GM19035 (cell line): ENCODE measurements around the gene TMCC3.

Experiments
- ATAC-seq: cut with Tn5 transposase; IDR thresholded peaks from one replicate; pipeline ENCODE4 v1.9.1; 2021; ENCODE audit not compliant: unreplicated experiment

Gene TMCC3

DNA sequence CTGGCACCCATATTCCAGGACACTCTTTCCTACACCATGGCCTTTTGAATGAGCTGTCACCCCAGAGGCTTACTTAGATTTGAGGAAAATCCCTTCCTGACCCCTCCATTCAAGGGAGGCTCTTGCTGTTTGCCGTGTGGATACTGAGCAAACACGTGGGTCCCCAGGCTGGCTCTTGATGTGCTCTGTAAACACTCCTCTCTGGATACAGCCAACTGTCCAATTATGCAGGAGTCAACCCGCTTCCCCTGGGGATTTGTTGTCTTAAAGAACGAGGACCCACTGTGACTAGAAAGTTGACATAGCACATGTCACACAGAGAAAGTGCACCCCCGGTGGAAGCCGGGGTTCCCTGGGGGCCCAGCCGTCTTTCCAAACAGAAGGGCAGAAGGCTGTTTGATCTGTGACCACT lies 114.8 kb downstream of the TMCC3 start:
- ATAC-seq, result no peak

DNA sequence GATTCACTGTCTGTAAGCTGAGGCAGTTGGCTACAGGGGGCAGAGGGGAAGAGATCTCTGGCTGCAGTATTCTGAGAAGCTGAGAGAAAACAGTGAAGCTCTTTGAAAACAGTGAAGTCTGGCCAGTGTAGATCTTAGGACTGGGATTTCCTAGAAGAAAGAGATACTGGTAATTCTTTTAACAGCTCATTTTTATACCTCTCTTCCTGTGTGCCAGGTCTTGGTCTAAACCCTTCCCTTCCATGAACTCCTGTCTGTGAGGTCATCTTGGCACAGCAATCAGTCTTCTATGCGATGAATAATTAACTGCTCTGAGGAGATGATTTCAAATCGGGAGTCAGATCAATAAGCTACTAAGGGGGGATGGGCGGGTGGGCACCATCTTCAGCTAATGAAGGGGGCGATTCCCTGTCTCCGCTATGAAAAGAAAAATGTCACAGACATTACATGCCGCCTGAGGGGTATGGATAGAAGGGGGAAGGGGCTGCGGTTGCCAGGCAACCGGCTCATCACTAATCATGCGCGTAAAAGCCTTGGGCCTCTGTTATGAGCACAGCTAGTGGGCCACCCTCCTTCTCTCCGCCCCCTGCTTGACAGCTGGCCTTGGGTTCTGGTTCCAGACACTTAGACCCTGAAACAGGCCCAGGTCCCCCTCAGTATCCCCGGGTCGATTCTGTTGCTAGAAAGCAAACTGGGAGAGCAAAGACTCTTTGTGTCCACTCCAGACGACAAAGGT lies 115.4 kb downstream of the TMCC3 start:
- no peak for ATAC-seq

DNA sequence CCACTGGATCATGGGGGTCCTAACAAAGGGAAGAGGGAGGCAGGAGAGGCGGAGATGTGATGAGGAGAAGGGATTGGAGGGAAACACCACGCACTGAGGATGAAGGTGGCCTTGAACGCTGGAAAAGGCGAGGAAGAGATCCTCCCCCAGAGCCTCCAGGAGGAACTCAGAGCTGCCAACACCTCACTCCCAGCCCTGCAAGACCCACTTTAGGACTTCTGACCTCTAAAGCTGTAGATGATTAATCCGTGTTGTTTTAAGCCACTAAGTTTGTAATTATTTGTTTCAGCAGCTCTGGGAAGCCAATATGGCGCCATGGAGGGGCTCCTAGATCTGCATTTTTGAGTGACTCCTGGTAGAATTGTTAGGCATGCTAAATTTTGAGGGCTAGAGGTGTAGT lies 116.1 kb downstream of the TMCC3 start:
- ATAC-seq, result no peak

DNA sequence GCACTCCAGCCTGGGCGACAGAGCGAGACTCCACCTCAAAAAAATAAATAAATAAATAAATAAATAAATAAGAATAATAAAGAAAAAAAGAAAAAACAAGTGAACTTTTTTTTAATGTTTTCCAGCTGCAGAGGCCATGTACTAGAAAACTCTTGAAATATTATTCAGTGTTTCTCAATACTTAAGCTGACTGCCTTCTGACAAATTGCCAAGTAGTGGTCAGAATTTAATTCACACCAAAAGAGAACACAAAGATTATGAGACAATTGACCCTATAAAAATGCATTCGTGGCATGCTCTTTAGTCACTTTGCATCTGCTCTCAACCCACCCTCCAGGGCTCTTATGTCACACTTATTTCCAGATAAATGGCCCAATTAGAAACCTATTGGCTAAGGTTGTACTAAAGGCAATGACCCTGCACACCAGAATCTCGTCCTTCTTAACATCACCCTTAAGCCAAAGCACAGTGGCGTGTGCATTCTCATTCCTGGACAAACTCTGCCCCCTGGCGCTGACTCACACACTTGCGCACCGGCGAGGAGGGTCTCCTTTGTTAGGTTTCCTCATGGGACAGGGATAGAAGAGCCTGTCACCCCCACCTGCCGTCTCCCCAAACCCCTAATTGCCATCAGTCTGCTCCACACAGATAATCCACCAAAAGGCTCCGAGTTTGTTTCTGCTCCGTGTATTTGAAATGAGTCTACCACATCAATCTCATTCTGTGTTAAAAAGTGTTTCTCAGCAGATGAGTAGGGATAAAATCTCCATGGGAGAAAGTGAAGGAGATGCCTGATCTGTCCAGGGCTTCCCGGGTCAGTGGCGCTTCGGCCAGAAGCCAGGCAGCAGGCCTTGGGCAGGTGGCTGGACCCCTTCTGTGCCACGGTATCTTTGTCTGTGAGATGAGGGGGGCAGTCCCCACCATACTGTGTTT lies 117.6 kb downstream of the TMCC3 start:
- peak; percentile 88 for ATAC-seq

GRCh38 chr12:94531196-94531720 lies 119.1 kb downstream of the TMCC3 start:
- ATAC-seq, result no peak

DNA sequence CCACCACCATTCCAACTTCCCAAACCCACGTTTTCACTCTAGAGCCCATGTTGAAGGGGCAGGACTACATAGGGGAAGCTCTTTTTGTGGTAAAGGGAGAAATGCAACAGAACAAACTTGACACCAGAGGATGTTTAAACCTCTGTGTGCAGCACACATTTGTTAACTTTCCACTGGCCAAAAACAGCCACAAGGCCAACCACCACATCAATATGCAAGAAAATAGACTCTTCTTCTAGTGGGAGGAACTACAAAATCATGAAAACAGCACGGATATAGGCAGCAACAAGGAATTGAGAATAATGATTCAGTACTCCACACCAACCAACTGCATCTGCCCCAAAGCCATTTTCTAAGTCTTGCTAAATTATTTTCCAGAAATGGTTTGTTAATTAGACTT lies 124.4 kb downstream of the TMCC3 start:
- ATAC-seq, result no peak
